ENCODE data around the gene GAMT. TPM values are rescaled to one million over a fixed set of nuclear protein-coding genes. Genes with fewer than 3 reads are reported as not detected.

GAMT gene
- total and polyA plus RNA-seq, 2 of the 13 experiments (the other 11 are each of a cell fraction or from before 2014, with no cell fraction given) = 115 to 124 TPM

GRCh38 chr19:1383312-1384084 lies 17.8 kb downstream of the GAMT start, which contains the start of gene NDUFS7 (continued):
- TF ChIP-seq DPF2 (CRISPR knock-in tag; IDR thresholded peaks at IDR 0.05; ENCODE audit: borderline replicate concordance, low read depth) = peak; percentile 62
- TF ChIP-seq, protein P1, sequence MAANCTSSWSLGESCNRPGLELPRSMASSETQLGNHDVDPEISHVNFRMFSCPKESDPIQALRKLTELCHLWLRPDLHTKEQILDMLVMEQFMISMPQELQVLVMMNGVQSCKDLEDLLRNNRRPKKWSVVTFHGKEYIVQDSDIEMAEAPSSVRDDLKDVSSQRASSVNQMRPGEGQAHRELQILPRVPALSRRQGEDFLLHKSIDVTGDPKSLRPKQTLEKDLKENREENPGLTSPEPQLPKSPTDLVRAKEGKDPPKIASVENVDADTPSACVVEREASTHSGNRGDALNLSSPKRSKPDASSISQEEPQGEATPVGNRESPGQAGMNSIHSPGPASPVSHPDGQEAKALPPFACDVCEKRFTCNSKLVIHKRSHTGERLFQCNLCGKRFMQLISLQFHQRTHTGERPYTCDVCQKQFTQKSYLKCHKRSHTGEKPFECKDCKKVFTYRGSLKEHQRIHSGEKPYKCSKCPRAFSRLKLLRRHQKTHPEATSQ (CRISPR knock-in tag; IDR thresholded peaks at IDR 0.05; ENCODE audit: borderline replicate concordance) = peak; percentile 96
- TF ChIP-seq ZFP1 (CRISPR knock-in tag; IDR thresholded peaks at IDR 0.05) = peak; percentile 72; the same call in 1 of the 2 replicates
- peak; percentile 98 for TF ChIP-seq RXRA (CRISPR knock-in tag; IDR thresholded peaks at IDR 0.05)
- peak; percentile 67 for TF ChIP-seq TFE3 (CRISPR knock-in tag; IDR thresholded peaks at IDR 0.05)
- no peak for TF ChIP-seq PAF1 (CRISPR knock-in tag; IDR thresholded peaks at IDR 0.05)
- peak; percentile 93 for TF ChIP-seq NFKBIZ (CRISPR knock-in tag; IDR thresholded peaks at IDR 0.05)
- peak; percentile 73; the same call in 1 of the 2 replicates for TF ChIP-seq ZNF484 (CRISPR knock-in tag; IDR thresholded peaks at IDR 0.05; ENCODE audit: borderline replicate concordance, low read depth)
- no peak for TF ChIP-seq XBP1 (CRISPR knock-in tag; IDR thresholded peaks at IDR 0.05)
- peak; percentile 86; the same call in 1 of the 2 replicates for TF ChIP-seq ZNF260 (CRISPR knock-in tag; IDR thresholded peaks at IDR 0.05; ENCODE audit: borderline replicate concordance, low read depth)
- TF ChIP-seq, protein P2, sequence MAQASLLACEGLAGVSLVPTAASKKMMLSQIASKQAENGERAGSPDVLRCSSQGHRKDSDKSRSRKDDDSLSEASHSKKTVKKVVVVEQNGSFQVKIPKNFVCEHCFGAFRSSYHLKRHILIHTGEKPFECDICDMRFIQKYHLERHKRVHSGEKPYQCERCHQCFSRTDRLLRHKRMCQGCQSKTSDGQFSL (CRISPR knock-in tag; IDR thresholded peaks at IDR 0.05) = no peak
- peak; percentile 80 for TF ChIP-seq ATF1 (CRISPR knock-in tag; IDR thresholded peaks at IDR 0.05)
- no peak for TF ChIP-seq ZNF652 (CRISPR knock-in tag; IDR thresholded peaks at IDR 0.05; ENCODE audit: borderline replicate concordance, low read depth)
- TF ChIP-seq HDAC1 (CRISPR knock-in tag; IDR thresholded peaks at IDR 0.05) = peak; percentile 99
- TF ChIP-seq ZFP90 (CRISPR knock-in tag; IDR thresholded peaks at IDR 0.05; ENCODE audit: borderline replicate concordance) = peak; percentile 95
- TF ChIP-seq NFRKB (IDR thresholded peaks at IDR 0.05) = no peak
- TF ChIP-seq HNF4G (IDR thresholded peaks at IDR 0.05; ENCODE audit: borderline replicate concordance, low read depth, low read length) = peak; percentile 49; the same call in 1 of the 2 replicates
- peak; percentile 52; the same call in 1 of the 2 replicates for TF ChIP-seq HNF4G (CRISPR knock-in tag; IDR thresholded peaks at IDR 0.05; ENCODE audit: borderline replicate concordance, low read depth)
- peak; percentile 75 for TF ChIP-seq HNRNPK (IDR thresholded peaks at IDR 0.05; ENCODE audit: low read depth, low read length, poor library complexity, severe bottlenecking)
- TF ChIP-seq, protein P3, sequence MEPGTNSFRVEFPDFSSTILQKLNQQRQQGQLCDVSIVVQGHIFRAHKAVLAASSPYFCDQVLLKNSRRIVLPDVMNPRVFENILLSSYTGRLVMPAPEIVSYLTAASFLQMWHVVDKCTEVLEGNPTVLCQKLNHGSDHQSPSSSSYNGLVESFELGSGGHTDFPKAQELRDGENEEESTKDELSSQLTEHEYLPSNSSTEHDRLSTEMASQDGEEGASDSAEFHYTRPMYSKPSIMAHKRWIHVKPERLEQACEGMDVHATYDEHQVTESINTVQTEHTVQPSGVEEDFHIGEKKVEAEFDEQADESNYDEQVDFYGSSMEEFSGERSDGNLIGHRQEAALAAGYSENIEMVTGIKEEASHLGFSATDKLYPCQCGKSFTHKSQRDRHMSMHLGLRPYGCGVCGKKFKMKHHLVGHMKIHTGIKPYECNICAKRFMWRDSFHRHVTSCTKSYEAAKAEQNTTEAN (CRISPR knock-in tag; conservative IDR thresholded peaks at IDR 0.05) = peak; percentile 30; the same call in 1 of the 2 replicates
- TF ChIP-seq, protein P4, sequence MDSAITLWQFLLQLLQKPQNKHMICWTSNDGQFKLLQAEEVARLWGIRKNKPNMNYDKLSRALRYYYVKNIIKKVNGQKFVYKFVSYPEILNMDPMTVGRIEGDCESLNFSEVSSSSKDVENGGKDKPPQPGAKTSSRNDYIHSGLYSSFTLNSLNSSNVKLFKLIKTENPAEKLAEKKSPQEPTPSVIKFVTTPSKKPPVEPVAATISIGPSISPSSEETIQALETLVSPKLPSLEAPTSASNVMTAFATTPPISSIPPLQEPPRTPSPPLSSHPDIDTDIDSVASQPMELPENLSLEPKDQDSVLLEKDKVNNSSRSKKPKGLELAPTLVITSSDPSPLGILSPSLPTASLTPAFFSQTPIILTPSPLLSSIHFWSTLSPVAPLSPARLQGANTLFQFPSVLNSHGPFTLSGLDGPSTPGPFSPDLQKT (CRISPR knock-in tag; IDR thresholded peaks at IDR 0.05; ENCODE audit: borderline replicate concordance) = peak; percentile 93; the same call in 1 of the 2 replicates
- peak; percentile 95 for TF ChIP-seq ZNF639 (CRISPR knock-in tag; conservative IDR thresholded peaks at IDR 0.05)
- TF ChIP-seq HOXD1 (CRISPR knock-in tag; IDR thresholded peaks at IDR 0.05) = no peak; the same call in 1 of the 2 replicates

All from HepG2 (cell line).